Measurements from ENCODE around the gene MYCBP. TPM values are rescaled to one million over a fixed set of nuclear protein-coding genes. Genes with fewer than 3 reads are reported as not detected.

Gene MYCBP
- total RNA-seq, 1 experiment from 2014 or later, result 33.1 TPM

DNA sequence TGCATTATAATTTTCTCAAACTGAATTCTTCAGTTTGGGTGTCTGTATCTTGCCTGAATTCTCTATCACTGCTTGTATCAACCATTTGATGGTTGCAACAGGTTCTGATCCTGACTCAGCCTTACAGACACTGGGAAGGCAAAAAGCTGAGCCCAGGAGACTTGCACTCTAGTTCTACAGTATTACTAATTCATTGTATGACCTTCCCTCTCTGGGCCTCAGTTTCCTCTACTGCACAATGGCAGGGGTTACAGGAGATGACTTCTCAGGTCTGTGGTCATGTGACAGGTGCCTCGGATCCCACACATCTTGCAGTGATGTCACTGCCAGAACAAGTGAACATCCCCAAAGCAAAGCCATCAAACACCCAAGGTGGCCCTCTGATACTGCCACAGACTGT is 52.3 kb downstream of the MYCBP start:
- H3K27me3 ChIP-seq (ENCODE audit: insufficient read depth, low read length), result peaks cover 9% of the 10 kb centered on the region
- no peaks in the 10 kb centered on the region for H3K79me1 ChIP-seq (ENCODE audit: insufficient read depth, low read depth, low read length, poor library complexity, severe bottlenecking)
- no peaks in the 10 kb centered on the region for H3K79me2 ChIP-seq (ENCODE audit: insufficient read depth, low read length)
- H3K36me3 Mint-ChIP-seq (ENCODE audit: insufficient read depth in 1 of 3, low read depth in 3 of 3), result peaks cover 0 to 9% (median 3%) of the 10 kb centered on the region in 3 experiments; a peak in 3 of 7 replicates
- no peak overlapping the region for H4K5ac ChIP-seq (ENCODE audit: insufficient read length, low read depth, low read length)
- no peak overlapping the region for H3K27ac ChIP-seq (ENCODE audit: insufficient read length, low read depth, low read length)
- no peak overlapping the region for H3K27ac Mint-ChIP-seq
- no peaks in the 10 kb centered on the region for H3K9me3 ChIP-seq (ENCODE audit: control insufficient read depth, low read depth, low read length)
- DNase-seq, result no peak
- no CpG with 5 or more reads among the region's 1 CpG for WGBS (ENCODE audit: extremely low coverage, insufficient read length, low lambda C conversion rate)
- H3K4me2 ChIP-seq (ENCODE audit: insufficient read depth, insufficient read length, low read length), result no peak overlapping the region
- no peak overlapping the region for H2BK20ac ChIP-seq (ENCODE audit: low read depth, low read length, poor library complexity, severe bottlenecking)
- no peak overlapping the region for H4K91ac ChIP-seq (ENCODE audit: insufficient read length, low read depth, low read length)
- no peaks in the 10 kb centered on the region for H4K20me1 ChIP-seq (ENCODE audit: control insufficient read depth, insufficient read depth, insufficient read length)
- no peak overlapping the region for H3T11ph ChIP-seq (ENCODE audit: low read length)
- H2AK5ac ChIP-seq (ENCODE audit: insufficient read length, low read length), result no peak overlapping the region
- peaks cover 9% of the 10 kb centered on the region for H3K23me2 ChIP-seq (ENCODE audit: insufficient read length, low read depth, low read length, poor library complexity, severe bottlenecking)
- H3K9me3 Mint-ChIP-seq, result peaks cover 7 to 10% of the 10 kb centered on the region in 2 experiments; a peak in 4 of 5 replicates
- H3K9ac ChIP-seq (ENCODE audit: extremely low read depth, insufficient read length, low read length), result no peak overlapping the region
- no peak overlapping the region for H3K23ac ChIP-seq (ENCODE audit: insufficient read length, low read depth, low read length)
- H4K8ac ChIP-seq (replicated peaks; ENCODE audit: insufficient read length, low read depth, low read length), result no peak overlapping the region
- H2BK5ac ChIP-seq (ENCODE audit: insufficient read length, low read length), result no peak overlapping the region
- no peak overlapping the region for H3K4ac ChIP-seq (ENCODE audit: low read depth, low read length)
- no peak overlapping the region for H2BK120ac ChIP-seq (ENCODE audit: low read depth, low read length, poor library complexity, severe bottlenecking)
- H3K4me1 Mint-ChIP-seq, result peaks cover 5 to 10% of the 10 kb centered on the region in 2 experiments
- no peak overlapping the region for H3K4me3 Mint-ChIP-seq
- H3K56ac ChIP-seq (ENCODE audit: insufficient read length, low read depth, low read length), result no peak overlapping the region
- no peak overlapping the region for H2BK12ac ChIP-seq (ENCODE audit: insufficient read length, low read depth, low read length)
- H3K27me3 Mint-ChIP-seq (ENCODE audit: low read depth), result peaks cover 61% of the 10 kb centered on the region
- H2AFZ ChIP-seq (ENCODE audit: low read length), result no peak overlapping the region
- no peak overlapping the region for H3K14ac ChIP-seq (ENCODE audit: insufficient read depth, low read length)
- H3K18ac ChIP-seq (ENCODE audit: insufficient read length, low read depth, low read length), result no peak overlapping the region
- TF ChIP-seq, protein P1, sequence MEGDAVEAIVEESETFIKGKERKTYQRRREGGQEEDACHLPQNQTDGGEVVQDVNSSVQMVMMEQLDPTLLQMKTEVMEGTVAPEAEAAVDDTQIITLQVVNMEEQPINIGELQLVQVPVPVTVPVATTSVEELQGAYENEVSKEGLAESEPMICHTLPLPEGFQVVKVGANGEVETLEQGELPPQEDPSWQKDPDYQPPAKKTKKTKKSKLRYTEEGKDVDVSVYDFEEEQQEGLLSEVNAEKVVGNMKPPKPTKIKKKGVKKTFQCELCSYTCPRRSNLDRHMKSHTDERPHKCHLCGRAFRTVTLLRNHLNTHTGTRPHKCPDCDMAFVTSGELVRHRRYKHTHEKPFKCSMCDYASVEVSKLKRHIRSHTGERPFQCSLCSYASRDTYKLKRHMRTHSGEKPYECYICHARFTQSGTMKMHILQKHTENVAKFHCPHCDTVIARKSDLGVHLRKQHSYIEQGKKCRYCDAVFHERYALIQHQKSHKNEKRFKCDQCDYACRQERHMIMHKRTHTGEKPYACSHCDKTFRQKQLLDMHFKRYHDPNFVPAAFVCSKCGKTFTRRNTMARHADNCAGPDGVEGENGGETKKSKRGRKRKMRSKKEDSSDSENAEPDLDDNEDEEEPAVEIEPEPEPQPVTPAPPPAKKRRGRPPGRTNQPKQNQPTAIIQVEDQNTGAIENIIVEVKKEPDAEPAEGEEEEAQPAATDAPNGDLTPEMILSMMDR (conservative IDR thresholded peaks at IDR 0.05), result no peak
- no peaks in the 10 kb centered on the region for H3K4me1 ChIP-seq (ENCODE audit: insufficient read depth, low read length)
- no peak overlapping the region for H2BK15ac ChIP-seq (ENCODE audit: low read depth, low read length)
